ENCODE results near the gene TSKS. TPM values are rescaled to one million over a fixed set of nuclear protein-coding genes. Genes with fewer than 3 reads are reported as not detected.

The TSKS gene
- polyA plus RNA-seq, 12 donors, result 0.14 to 1.4 (median 0.50) TPM; not detected in 2

DNA sequence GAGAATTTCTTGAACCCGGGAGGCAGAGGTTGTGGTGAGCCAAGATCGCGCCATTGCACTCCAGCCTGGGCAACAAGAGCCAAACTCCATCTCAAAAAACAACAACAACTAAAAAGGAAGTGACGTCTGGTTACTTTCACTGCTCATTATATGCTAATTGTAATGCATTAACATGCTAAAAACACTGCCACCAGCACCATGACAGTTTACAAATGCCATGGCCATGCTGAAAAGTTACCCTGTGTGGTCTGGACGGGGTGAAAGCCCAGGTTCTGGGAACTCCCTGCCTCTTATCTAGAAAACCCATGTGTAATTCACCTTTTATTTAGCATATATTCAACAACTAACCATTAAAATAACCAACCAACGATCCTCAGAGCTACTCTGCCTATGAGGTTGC is 44.1 kb downstream of the TSKS start:
- DNase-seq, result no peak

DNA sequence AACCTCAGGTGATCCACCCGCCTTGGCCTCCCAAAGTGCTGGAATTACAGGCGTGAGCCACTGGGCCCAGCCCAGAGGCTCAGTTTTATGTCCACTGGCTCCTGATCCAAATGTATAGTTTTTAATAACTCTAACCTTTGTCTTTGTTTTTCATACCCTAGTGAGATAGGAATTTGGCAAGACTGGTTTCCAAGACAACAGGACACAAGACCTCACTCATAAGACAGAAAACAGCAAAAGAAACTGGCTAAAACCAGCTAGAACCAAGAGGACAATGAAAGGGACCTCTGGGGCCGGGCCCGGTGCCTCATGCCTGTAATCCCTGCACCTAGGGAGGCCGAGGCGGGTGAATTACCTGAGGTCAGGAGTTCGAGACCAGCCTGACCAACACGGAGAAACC is 44.6 kb downstream of the TSKS start:
- no peak for DNase-seq

DNA sequence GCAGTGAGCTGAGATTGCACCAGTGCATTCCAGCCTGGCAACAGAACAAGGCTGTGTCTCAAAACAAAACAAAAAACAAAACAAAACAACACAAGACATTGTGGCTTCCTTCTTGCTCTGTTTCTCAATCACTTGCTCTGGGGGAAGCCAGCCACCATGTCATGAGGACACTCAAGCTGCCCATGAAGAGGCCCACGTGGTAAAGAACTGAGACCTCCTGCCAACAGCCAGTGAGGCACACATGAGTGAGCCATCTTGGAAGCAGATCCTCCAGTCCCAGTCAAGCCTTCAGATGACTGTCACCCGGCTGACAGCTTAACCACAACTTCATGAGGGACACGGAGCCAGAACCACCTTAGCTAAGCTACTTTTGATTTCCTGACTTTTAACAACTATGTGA is 47.0 kb downstream of the TSKS start:
- no peak for DNase-seq

DNA sequence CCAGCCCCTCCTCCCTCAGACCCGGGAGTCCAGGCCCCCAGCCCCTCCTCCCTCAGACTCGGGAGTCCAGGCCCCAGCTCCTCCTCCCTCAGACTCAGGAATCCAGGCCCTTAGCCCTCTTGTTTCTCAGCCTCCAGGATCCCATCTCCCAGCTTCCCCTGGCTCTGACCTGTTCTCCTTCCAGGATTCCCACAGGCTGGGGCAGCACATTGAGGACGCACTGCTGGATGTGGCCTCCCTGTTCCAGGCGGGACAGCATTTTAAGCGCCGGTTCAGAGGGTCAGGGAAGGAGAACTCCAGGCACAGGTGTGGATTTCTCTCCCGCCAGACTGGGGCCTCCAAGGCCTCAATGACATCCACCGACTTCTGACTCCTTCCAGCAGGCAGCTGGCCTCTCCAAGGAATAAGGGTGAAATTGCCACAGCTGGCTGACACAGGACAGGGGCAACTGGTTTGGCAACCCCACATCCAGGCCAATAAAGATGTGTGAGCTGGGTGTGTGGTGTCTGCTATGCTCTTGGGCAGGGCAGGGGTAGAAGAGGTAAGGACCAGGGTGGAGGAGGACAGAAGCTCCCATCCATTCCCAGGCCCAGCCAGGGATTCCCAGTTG is 49.8 kb downstream of the TSKS start:
- DNase-seq, result no peak

DNA sequence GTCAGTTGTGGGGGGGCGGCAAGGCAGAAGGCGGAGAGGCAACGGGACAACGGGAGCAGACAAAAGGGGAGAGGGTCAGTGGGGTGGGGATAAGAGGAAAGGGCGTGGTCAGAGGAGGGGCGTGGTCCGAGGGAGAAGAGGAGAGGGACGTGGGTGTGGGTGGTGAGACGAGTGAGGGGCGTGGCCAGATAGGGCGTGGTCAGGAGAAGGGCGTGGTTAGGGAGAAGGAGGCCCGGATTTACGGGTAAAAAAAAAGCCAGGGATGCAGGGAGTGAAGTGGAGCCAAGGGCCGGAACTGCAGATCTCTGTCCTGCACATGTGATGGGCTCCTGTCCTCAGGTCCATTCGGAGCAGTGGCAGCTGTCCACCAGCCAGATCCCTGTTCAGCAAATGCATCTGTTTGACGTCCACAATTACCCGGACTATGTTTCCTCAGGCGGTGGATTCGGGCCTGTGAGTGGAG is 50.7 kb downstream of the TSKS start:
- no peak for DNase-seq

DNA sequence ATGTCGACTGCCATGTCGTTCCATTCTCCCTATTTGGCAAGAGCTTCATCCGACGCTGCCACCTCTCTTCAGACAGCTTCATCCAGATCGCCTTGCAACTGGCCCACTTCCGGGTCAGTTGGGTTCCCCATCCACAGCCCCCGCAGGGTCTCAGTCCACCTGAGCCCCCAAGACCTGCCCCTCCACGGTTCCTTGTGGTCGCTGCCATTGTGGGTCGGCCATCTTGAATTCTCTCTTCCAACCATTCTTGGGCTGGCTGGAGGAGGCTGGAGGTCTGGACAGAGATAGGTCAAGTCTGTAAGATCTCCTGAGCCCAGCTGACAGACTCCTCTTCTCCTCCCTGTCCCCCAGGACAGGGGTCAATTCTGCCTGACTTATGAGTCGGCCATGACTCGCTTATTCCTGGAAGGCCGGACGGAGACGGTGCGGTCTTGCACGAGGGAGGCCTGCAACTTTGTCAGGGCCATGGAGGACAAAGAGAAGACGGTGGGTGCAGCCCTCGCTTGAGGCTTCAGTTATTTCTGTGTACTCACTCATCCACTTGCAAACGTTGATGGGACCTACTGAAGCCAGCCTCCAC is 52.6 kb downstream of the TSKS start:
- no peak for DNase-seq

DNA sequence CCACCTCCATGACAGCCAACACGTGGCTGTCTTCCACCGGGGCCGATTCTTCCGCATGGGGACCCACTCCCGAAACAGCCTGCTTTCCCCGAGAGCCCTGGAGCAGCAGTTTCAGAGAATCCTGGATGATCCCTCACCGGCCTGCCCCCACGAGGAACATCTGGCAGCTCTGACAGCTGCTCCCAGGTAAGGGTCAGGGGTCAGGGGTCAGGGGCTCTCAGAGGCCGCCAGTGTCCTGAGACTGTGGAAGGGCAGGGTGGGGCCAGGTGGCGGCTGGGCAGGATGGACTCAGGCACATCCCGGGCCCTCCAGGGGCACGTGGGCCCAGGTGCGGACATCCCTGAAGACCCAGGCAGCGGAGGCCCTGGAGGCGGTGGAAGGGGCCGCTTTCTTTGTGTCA is 57.2 kb downstream of the TSKS start:
- no peak for DNase-seq

DNA sequence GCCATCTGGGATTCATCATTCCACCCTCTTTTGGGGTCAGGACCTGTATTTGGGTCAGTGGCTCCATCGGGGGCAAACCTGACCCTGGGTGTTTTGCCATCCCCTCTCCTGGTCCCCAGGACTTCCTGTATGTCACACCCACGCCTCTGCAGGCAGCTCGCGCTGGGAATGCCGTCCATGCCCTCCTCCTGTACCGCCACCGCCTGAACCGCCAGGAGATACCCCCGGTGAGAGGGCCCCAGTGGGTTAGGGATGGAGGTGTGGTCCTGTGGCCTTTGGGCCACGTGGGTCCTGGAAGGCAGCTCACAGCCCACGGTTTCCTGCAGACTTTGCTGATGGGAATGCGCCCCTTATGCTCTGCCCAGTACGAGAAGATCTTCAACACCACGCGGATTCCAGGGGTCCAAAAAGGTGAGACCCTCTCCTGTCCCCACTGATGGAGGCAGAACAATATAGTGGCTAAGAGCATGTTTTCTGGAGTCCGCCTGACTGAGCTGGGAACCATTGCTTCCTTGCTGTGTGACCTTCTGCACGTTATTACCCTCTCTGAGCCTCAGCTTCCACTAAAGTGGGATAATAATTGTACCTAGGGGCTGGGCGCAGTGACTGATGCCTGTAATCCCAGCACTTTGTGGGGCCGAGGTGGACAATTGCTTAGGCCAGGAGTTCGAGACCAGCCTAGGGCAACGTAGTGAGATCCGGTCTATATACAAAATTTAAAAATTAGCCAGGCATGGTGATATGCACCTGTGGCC is 58.0 kb downstream of the TSKS start:
- no peak for DNase-seq

DNA sequence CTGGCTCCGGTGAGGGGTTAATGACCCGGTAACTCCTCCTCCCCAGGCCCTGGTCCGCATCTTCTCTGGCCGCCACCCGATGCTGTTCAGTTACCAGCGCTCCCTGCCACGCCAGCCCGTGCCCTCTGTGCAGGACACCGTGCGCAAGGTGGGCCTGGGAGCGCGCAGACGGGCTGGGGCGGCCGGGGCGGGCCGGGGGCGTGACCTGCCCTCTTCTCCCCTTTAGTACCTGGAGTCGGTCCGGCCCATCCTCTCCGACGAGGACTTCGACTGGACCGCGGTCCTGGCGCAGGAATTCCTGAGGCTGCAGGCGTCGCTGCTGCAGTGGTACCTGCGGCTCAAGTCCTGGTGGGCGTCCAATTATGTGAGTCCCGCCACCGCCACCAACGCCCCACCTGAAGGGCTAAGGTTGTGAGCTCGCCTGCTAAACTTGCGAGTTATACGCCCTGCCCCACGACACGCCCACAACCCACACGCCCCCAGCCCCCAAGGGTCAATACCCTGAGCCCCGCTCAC is 61.8 kb downstream of the TSKS start:
- no peak for DNase-seq

DNA sequence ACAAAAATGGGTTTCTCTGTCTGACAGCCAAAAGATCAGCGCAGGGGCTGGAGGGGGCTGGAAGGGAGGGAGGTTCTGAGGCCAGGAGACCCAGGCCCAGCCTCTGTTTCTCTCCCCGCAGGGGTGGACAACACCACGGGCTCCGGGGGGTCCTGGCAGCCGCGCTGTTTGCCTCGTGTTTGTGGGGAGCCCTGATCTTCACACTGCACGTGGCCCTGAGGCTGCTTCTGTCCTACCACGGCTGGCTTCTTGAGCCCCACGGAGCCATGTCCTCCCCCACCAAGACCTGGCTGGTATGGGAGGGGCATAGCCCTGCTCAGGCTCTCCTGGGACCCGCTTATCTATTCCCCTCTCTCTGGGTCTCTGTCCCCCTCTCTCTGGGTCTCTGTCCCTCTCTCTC is 62.5 kb downstream of the TSKS start:
- DNase-seq, result no peak

DNA sequence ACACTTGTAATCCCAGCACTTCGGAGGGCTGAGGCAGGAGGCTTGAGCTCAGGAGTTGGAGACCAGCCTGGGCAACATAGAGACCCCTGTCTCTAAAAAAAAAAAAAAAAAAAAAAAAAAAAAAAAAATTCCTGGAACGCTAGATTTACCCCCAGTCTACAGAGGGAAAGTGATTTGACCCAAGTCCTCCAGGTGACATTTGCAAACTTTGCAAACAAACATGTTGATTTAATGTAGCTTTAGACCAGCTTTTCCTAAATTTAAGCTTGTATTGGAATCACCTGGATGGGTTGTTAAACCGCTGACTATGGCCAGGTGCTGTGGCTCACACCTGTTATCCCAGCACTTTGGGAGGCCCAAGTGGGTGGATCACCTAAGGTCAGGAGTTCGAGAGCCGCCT is 63.7 kb downstream of the TSKS start:
- DNase-seq, result no peak

DNA sequence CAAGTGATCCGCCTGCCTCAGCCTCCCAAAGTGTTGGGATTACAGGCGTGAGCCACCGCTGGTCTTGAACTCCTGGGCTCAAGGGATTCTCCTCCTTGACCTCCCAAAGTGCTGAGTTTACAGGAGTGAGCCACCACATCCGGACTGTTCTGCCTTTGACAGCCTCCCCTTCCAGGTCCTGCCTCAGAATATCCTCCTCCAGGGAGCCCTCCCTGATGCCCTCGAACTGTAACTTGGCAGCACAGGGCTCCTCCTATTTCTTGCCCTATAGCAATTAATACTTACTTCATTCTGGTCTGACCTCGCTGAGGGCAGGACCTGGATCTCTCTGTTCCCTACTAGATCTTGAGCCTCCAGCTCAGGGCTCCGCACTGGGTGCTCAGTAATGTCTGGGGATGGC is 66.2 kb downstream of the TSKS start:
- no peak for DNase-seq

DNA sequence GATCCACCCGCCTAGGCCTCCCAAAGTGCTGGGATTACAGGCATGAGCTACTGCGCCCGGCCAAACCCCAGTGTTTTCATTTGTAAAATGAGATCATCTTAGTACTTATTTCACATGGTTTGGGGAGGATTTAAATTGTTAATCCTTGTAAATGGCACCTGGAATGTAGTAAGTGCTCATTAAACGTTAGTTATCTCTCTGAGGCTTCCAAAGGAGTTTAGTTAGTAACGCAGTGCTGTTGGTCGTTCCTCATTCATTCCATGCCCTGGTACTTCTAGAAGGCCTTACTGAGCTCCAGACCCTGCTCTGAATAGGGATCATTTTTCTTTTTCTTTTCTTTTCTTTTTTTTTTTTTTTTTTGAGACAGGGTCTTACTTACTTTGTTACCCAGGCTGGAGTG is 67.0 kb downstream of the TSKS start:
- no peak for DNase-seq

DNA sequence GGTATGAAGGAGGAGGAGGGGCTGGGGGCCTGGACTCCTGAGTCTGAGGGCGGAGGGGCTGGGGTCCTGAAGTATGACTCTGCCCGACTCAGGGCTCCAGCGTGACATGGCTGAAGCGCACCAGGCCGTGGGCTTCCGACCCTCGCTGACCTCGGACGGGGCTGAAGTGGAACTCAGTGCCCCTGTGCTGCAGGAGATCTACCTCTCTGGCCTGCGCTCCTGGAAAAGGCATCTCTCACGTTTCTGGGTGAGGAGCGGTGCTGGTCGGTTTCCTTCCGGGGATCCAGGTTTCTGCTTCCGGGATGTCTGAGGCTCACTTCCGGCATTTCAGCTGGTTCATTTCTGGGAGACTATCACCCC is 71.0 kb downstream of the TSKS start:
- no peak for DNase-seq

DNA sequence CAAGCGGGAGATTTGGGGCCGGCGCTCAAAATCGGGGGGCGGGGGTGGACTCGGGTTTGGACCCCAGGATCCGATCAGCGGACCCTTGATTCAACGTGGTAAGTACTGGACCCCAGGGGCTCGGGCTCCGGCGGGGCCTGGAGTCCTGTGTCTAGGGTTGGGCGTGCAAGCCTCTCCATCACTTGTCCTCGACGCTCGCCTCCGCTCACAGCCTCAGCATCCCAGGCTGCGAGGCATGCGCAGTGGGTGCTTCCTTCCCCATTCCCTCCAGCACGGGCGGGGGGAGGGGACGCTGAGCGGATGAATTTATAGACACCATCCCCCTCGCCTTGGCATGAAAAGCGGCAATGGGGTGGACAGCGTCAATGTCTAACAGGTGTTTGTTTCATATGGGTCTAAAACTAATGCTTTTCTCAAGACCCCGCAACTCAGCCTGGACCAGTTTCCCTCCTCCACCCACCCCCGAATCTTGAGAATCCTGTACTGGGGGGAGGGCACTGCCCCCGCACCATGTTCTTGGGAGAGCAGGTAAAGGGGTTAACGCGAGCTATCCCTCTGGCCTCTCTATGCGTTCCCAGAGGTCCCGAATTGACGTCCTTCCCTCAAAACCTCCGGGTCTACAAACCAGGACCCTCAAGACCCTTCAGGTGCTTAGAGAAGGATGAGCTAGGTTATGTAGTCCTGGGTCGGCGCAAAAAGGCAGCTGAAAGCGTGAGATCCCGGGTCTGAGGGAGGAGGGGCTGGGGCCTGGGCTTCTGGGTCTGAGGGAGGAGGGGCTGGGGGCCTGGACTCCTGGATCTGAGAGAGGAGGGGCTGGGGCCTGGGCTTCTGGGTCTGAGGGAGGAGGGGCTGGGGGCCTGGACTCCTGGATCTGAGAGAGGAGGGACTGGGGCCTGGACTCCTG is 71.6 kb downstream of the TSKS start:
- DNase-seq, result peak; percentile 77

DNA sequence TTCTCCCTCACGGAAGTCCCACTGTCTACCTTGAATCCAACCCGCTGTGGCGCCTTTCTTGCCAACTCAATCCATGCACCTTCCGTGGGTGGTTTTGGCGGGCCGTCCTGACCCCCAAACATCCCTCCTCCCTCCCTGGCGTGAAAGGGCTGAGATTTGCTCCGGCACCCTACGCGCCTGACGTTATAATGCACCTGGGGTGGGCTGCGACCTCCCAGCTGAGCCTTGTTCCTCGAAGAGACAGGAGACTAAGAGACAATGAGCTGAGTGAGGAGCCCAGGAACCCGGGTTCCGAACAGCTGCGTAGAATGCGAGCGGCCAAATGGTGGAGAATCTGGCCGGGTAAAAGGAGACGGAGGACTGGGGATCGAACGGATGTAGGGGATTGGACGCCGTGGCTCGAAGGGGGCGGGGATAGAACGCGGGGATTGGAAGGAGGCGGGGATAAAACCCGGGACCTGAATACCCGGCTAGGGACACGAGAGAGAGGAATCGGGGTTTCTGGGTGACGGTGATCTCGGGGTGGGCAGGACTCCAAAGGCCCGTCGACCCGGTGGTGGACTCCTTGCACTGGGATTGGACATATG is 72.4 kb downstream of the TSKS start, which contains the start of gene CPT1C:
TSS of gene CPT1C (plus strand) at position 461 of the 587 bp plus-strand sequence. CDS start 1,137 bp downstream, outside the sequence.
- DNase-seq, result peak; percentile 76

DNA sequence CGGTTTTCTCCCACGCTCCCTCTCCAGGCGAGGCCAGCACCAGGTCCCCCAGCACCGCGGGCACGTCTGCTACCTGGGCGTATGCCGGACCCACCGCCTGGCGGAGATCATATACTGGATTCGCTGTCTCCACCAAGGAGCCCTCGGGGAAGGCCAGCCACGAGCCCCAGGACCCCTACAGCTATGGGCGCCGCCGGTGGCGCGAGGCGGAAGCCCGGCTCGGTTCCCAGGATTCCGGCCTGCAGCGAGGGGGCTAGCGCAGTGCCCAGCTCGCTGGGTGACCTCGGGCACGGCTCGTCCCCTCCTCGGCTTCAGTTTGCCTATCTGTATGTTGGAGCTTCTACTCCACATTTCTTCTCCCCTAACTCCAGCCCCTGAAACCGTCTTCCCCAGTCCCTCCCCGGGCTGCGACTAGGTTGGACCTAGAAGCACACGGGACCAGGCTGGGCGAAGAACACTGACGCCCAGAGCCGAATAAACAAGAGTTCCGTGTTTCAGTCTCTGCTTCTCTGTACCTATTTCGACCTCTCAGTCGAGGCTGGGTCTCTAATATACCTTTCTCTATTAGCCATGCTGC is 72.9 kb downstream of the TSKS start:
- no peak for DNase-seq

Measured in muscle of arm (tissue), 12 donors.